GM19240 (cell line): ENCODE results near the gene AQP1.

Experiments used
- DNase-seq: peaks from one replicate; pipeline ENCODE4 v3.0.0; 2011; ENCODE audit warnings: low spot score; ENCODE audit not compliant: insufficient read length

AQP1 gene

DNA sequence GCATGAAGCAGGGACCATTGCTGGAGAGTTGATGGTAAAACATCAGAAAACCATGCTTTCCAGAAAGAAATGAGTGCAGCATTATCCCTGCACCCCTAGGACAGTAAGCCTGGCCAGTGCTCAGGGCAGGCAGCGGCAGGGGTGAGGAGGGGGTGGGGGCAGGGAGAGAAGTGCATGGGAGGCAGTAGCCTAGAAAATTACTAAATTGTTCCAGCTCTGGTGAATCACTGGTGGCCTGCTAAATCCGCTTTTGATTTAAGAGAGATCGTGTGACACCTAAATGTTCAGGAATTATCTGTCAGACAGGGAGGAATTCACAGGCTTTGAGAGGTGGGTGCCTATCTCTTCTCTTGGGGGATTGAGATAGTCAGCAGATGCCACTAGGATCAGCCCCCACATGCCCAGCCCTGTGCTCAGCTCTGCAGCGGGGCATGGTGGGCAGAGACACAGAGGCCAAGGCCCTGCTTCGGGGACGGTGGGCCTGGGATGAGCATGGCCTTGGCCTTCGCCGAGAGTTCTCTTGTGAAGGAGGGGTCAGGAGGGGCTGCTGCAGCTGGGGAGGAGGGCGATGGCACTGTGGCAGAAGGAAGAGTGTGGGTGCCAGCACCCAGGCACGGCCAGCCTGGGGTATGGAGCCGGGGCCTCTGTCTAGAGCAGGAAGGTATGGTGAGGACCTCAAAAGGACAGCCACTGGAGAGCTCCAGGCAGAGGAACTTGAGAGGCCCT lies 5.0 kb upstream of the AQP1 start:
- no peak for DNase-seq

DNA sequence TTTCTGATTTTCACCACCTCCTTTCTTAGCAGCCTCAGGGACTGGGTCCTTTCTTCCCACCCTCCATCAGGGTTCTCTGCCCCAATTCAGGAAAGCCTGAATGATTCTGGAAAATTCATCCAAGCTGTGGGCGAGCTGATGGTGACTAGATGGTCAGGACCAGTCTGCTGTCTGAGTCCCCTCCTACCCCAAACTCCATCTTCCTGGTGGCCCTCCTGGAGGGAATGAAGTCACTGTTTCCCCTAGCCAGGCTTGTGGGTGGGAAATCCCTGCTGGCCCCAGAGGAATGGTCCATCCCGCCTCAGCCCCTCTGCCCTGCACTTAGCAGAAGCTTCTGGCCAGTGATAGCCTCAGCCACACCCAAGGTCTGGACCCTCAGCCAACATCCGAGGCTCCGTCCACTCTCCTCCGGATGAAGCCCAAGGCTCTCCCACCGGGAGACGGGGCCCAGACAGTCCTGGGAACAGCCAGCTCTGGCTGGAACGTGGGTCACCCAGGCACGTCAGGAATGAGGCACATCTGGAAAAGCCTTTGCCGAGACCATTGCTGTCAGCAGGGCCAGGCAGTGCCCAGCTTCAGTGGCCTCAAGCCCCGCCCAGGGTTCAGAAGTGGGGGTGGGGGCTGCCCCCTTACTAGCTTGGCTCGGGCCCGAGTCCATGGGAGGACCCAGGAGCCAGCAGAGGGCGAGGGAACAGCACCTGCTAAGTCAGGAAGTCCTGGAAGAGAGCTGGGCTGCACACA lies 4.0 kb upstream of the AQP1 start:
- DNase-seq = no peak

DNA sequence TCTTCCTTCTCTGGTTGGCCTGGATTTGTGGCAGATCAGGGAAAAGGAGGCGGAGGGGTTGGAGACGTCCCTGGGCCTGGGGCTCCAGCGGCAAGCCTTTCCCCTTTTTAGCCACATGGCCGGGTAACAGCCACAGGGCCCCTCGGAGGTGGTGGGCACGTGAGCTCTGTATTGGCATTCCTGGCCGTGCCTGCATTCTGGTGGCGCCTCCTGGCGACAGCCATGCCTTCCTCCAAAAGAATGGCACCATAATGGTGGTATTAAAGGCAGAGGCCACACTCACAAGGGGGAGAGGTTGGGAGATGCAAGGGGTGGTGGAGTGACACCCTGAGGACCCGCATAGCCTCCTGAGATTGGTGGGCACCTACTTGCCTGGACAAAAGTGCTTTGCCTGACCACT lies 3.0 kb upstream of the AQP1 start:
- DNase-seq = no peak

DNA sequence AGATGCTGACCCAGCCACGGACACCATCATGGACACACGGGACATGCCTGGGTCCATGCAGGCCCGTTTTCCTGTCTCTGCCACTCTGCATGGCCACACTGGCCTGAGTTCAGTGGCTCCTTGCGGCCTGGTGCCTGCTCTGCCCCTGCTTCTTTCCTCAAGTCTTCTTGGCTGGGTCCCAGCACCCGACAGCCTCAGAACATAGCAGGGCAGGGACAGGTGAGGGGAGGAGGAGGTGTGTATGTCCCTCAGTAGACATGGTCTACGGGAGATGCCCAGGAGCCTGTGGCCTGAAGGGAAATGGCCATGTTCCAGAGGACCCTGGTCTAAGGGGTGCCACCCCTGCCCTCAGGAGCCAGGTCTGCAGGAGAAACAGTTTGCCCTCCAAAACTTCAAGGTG lies 2.2 kb upstream of the AQP1 start:
- DNase-seq = no peak

DNA sequence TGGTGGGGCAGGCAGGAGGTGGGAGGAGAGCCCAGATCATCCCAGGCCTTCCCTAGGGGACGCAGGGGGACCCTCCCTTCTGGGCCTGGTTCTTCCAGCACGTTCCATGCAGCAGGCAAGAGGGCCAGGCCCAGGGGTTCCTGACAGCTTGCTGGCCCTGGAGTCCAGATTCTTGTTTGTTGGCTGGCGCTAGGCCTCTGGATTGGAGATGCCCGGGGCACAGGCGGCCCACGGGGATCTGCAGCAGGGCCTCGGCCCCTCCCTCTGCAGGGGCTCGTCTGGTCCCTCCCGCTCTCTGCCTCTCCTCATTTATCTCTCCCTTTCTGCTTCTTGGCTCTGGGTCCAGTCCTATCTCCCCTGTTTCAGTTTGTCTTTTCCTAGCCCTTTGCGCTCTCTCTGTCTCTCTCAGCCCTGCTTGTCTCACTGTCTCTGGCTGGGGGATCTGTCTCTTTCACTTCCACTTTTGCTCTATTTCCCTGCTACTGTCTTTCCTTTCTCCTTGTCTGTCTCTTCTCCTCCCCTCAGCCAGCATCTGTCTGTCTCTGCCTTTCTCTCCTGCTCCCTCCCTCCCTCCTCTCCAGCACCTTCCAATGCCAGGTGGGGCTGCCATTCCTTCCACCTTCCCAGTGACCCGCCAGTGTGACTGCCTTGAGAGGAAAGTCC lies 1.1 kb upstream of the AQP1 start:
- DNase-seq = no peak

DNA sequence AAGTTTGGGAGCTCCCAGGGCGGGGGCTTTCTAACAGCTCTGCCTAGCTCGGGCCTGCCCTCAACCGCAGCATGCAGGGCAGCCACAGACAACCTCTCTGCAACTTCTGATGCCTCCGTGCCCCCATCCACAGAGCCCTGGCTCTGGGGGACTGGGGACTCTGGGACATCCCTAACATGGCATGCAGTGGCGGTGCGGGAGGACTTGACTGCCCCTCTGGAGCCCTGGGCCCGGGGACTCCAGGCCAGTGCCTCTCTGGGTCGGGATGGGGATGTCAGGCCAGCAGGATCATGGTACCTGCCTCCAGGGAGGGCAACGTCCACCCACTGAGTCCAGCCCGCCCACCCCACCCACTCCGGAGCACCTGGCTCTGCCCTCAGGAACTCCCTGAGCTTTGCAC lies 520 bp upstream of the AQP1 start:
- DNase-seq = no peak

DNA sequence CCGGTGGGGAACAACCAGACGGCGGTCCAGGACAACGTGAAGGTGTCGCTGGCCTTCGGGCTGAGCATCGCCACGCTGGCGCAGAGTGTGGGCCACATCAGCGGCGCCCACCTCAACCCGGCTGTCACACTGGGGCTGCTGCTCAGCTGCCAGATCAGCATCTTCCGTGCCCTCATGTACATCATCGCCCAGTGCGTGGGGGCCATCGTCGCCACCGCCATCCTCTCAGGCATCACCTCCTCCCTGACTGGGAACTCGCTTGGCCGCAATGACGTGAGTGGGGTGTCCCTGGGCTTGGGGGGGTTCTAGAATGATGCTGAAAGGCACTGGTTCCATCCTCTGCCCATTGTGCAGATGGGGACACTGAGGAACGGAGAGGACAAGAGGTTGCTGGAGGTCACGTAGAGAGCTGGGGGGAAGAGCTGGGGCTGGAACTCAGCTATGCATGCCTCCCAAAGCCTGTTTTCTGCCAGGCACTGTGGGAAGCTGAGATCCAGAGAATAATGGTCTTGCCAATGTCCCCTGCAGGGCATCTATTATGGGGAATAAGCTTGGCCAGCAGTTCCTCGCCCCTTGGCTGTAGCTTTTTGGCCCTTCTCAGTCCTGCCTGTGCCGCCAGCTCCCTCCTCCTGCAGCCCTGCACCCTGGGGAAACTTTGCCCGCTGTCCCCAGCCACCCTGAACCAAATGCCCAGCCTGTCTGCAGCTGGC lies 523 bp downstream of the AQP1 start:
- DNase-seq = no peak

DNA sequence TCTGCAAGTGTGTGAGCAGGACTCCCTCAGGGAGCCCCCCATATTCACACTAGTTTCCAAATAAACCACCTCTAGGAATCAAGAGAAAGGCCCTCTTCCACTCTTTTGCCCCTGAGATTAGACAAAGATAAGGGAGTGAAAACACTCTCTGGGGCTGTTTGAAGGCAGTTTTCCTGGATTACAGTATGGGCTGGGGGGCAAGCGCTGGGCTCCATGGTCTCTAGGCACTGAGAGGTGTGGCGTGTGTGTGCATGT lies 1.0 kb downstream of the AQP1 start:
- DNase-seq = no peak

DNA sequence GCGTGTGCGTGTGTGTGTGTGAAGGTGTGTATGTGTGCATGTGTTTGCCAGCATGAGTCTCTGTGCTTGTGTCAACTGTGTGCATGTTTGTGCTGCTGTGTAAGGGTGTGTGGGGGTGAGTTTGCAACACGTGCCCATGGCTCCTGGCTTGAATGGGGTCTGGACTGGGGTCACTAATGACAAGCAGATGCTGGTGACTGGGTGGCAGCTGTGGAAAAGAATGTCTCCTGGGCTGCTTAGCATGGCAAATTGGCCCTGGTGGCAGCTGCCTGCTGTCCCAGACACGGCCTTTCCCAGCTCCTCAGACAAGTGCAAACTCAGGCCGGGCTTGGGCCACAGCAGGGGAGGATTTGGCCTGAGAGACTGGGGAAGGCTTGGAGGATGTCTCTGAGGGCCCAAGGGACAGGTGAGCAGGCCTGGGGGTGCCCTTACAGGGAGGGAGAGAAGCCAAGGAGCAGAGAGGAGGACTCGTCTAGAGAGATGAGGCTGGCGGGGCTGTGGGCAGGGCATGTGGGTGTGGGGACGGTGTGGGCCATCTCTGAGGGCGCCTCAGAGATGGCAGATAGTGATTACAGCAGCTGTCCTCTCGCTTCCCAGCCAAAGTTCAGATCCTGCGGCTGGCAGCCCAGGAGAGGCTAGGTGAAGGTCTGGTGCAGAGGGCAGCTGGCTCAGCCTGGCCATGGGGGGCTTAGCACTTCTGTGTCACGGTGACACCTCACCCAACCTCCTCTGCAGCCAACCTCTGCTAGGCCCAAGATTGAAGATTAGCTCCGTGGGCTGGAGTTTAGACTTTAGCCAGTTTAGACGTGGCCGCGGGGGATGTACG lies 1.5 kb downstream of the AQP1 start:
- DNase-seq = no peak

DNA sequence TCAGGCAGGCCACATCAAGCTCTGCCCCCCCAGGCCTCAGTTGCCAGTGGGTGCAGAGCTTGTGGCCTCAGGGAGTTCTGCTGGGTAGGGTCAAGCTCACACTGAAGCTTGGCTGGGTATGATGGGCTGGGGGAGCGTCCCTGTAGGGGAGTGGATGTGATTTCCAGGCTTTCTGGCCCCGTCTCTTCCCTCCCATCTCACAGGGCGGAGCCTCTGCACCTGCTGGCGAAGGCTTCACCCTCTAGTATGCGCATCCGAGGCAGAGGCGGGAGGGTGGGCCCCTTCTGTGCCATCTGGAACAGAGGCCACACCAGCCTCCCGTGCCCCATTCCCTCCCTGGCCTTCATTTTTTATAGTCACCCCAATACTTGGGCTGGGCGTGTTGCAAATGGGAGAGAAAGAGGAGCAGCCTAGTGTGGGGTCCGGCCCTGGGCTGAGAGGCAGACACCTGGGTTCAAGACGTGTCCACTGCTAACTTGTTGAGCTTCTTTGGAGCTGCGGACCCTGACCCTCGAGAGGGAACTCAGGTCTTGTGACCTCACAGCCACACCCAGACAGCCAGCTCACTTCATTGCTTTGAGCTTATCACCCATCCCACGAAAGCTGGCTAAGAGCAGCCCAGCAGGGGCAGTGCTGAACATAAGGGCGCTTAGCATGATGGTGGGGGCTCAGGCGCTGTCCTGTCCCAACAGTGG lies 2.3 kb downstream of the AQP1 start:
- DNase-seq = no peak

DNA sequence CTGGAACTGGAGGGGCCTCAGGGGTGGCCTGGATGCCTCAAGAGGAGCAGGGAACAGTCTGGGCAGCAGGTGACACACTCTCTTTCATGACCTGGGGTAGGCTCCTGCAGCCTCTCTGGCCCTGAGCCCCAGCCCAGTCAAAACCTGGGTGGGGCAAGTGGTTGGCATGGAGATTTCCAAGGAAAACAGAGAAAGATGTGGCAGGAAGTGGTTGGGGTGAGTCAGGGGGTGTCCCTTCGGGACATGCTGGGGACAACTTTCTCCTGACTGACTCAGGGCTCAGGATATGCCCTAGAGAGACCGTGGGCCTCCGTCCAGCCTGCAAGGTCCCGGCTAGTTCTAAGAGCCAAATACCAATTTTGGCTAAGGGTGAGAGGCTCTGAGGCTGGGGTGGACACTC lies 2.9 kb downstream of the AQP1 start:
- DNase-seq = no peak

DNA sequence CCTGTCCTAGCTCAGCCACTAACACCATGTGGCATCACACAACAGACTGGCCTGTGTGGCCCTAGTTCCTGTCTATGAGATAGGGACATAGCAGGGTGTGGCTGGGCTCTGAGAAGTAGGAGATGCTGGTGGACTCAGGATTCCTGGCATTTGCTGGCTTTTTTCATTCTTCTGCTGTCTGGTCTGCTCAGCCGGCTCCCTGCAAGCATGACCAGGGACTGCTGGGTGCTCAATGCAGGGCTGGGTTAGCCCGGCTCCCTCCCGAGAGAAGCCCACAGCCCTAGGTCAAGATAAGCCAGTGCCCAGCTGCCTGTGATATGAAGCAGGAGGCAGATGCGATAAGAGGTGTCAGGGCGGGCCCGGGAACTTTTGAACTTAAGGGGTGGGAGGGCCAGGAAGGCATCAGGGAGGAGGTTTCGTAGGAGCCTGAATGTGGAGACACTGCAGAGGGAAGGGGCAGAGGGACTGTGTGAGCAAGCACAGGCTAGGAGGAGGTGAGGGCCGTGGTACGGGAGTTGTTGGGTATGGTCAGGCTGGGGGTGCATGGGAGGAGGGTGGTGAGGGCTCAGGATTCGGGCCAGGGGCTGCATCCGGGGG lies 3.5 kb downstream of the AQP1 start:
- DNase-seq = no peak

DNA sequence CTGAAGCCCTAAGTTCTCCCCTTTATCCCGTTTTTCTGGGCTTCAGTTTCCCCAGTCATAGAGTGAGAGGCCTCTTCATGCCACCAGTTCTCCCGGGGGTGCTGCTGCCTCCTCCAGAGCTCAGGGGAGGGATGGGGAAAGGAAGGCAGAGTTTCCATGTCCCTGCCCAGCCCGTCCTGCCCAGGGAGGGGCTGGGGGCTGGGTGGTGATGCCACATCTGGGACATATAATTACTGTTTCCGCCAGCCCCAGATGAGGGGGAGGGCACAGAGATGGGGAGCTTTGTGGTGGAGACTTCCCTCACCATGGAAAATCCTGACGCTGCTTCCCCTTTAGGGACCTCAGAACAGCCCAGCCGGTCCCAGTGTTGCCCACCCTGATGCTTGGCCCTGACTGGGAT lies 4.1 kb downstream of the AQP1 start:
- DNase-seq = no peak

DNA sequence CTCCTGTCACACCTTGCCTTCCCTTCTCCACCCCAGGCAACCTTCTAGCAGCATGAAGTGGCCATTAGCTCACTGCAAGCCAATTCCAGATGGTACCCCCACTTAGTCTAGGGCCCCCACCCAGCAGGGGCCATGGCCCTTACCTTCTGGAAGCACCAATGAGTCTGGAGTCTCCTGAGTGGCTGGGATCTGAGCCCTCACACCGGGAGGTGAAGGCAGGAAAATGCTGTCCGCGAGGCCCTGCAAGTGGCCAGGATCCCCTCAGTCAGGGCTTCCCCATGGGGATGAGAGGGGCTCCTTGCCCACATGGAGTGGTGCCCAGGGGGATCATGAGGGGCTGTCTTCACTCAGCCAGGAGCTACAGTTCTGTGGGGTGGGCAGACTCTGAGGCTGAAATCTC lies 4.6 kb downstream of the AQP1 start:
- no peak for DNase-seq

DNA sequence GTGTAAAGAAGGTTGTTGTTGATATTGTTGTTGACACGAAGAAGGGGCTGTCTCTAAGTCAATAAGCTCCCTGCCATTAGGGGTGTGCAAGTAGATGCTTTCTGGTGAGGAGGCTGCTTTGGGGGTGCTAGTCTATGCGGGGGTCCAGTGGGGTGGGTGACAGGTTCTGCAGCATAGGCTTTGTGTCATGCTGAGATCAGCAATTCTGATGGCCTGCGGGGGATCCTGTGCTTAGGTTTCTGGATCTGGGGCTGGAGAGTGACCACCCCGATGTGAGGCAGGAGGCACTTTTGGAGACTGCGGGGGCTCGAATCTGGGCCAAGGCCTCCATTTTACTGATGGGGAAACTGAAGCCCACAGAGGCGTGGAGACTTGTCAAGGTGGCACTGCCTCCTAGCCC lies 5.1 kb downstream of the AQP1 start:
- DNase-seq = no peak

DNA sequence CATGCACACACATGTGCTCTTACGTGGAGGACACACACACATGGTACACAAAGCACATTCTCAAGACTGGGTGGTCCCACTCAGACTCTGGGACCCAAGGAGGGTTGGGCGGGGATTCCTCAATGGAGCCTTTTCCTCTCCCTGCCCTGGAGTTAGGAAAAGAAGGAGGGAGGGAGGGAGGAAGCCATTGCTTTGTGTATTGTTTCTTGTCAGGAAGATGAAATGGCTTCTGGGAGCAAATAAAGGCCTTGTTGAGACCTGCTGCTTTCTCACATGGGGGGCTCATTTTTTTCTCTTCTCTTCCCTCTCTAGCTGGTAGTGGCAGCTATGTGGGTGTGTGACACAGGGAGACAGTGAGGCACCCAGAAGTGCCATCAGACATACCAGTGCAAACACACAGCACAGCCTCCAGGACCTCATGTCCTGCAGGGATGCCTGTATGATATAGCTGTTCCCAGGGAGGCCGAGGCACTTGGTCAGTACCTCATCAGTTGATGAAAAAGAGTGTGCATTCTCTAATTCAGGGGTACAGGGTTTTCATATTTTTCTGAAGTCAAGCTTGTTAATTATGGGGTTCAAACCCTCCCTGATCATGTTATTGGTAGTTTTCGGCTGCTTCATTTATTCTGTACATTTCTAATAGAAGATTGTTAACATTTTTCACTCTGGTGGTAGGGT lies 5.7 kb downstream of the AQP1 start:
- no peak for DNase-seq

DNA sequence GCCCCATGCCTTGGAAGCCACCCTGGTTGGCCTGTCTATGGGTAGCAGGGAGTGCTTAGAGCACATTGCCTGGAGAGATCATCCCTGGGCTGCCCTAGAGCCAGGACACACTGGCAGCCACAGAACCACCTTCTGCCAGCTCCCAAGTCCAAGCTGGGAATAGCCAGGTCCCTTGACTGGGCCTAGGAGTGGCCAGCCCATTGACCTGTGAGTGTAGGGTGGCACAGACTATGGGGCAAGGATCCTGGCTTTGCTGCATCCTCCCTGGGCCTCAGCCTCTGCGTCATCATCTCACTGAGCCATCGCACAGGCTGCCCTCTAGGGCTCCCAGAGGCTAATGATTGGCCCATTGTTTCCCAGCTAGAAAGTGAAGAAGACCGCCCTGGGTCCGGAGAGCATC lies 7.0 kb downstream of the AQP1 start:
- no peak for DNase-seq

DNA sequence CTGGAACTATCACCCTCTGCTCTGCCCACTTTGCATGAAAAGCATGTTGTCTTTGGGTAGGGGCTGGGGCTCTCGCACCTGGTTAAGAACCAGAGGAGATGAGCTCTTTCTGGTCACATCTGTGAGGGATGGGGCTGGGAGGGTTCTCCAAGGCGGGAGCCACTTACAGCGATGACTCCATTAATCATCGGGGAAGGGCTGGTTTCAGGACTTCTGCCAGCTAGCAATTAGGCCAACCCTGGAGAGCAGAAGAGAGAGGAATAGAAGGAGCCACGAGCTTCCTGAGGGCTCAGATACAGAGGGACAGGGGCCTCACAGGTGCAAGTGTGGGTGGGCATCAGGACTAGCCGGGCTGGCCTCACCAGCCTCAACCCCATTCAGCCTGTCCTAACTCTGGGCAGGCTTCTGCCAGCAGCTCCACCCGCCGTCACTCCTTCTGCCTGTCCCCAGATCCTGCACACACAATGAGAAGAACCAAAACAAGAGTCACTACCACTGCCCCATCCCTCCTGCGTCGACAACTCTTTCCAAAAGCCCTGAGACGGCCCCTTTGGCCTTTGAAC lies 8.4 kb downstream of the AQP1 start:
- DNase-seq = no peak
